Measurements from ENCODE around the gene RGL1.

The RGL1 gene

DNA sequence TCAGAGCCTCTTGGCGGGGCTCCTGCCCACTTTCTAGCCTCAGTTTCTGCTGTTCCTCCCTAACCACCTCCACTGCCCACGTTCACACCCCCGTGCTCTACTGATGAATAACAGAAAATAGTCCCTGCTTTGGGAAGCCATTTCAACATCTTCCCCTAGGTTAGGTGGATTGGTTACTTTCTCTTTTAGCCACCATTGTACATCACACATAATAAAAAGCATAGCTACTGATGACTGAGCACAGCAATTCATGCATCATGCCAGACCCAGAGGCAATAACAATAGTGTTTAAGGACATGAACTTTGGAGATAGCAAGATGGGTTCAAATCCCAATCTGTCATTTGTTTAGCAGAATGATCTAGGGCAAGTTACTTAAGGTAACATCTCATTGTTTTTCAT lies 158.0 kb downstream of the RGL1 start:
- DNase-seq, result no peak

DNA sequence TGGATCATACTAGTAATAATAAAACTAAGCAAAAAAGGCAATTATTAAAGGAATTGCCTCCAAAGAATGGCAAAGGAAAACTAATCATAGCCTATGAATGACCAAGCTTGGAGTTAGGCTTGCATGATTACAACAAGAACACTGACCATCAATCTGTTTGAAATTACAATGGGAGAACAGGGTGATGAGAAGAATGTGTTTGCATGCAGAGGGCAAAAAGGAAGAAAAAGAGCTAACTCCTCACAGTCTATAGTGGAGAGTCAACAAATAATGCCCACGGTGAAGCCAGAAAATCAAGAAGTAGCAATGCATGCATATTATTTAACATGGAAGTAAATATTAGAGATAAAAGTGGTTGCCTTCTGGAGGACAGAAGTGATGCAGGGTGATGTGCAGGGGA lies 160.8 kb downstream of the RGL1 start:
- DNase-seq, result no peak

- DNase-seq, result no peak
Observed at GRCh38 chr1:183966487-183966886, 161.6 kb downstream of the RGL1 start.

GRCh38 chr1:183967914-183968313 lies 163.0 kb downstream of the RGL1 start:
- DNase-seq, result no peak

DNA sequence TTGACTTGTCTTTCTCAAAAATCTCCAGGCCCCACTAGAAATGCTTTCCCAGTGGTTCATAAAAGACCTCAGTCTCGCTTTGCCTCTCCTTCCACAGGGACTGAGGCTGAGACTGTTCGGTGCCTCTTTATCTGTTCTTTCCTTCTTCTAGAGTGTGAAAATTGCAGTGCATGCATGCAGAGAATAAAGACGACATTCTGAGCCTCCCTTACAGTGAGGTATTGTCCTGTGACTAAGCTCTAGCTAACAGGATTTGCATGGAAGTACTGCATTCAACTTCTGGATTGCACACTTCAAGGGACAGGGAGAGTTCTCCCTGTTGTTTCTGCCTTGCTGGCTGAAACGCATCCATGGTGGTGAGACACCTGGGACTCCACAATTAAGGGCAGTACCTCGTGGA lies 163.5 kb downstream of the RGL1 start:
- no peak for DNase-seq

DNA sequence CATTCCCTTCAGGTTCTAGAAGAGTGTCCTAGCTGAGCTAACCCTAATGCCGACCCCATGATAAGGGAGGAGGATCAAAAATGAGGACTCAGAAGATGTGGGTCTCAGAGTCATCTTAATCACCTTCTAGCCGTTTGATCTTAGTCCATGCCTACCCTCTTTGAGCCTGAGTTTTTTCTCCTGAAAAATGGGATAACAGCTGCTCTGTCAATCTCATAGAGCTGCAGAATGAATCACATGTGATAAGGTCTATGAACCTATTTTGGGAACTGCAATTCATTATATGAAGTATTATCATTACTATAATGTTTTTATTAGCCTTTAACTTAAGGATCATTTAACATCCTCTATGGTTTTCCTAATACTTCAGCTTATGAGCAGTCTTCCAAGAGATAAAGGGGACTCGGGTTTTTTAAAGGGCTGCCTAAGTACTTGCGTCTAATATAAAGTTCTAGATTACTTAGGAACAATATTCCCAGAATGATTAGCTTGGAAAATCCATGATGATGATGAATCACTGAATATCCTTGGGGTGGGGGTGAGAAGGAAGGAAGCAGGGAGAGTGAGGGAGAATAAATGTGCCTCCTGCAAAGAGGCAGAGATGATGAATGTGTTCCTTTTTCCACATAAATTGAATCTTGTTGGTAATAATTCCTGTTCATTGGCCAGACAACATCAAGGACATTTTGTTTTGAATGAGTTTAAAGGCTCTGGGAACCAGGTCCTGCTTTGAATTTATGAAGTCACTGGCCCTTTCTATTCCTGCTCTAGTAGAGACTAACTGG lies 165.8 kb downstream of the RGL1 start:
- DNase-seq, result no peak

GRCh38 chr1:183975651-183976050 lies 170.7 kb downstream of the RGL1 start:
- no peak for DNase-seq

DNA sequence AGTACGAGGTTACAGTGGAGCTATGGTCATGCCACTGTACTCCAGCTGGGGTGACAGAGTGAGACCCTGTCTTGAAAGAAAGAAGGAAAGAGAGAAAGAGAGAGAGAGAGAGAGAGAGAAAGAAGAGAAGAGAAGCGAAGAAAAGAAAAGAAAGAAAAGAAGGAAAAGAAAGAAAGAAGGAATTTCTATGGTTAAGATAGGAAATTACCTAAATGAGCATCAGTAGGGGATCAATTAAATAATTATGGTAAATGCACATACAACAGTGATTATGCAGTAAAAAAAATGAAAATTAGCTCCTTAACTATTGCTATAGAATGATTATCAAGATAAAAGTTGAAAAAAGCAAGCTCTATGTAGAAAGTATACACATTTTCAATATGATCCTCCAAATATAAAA lies 172.8 kb downstream of the RGL1 start:
- no peak for DNase-seq

Measured in NCI-H2107 (cell line).